ENCODE data around the gene HOXB2.
A peak's percentile ranks its signal among the peaks of the same experiment; 100 is the strongest.

Gene HOXB2

GRCh38 chr17:48578616-48579470, 33.9 kb upstream of the HOXB2 start:
- no peak for DNase-seq

DNA sequence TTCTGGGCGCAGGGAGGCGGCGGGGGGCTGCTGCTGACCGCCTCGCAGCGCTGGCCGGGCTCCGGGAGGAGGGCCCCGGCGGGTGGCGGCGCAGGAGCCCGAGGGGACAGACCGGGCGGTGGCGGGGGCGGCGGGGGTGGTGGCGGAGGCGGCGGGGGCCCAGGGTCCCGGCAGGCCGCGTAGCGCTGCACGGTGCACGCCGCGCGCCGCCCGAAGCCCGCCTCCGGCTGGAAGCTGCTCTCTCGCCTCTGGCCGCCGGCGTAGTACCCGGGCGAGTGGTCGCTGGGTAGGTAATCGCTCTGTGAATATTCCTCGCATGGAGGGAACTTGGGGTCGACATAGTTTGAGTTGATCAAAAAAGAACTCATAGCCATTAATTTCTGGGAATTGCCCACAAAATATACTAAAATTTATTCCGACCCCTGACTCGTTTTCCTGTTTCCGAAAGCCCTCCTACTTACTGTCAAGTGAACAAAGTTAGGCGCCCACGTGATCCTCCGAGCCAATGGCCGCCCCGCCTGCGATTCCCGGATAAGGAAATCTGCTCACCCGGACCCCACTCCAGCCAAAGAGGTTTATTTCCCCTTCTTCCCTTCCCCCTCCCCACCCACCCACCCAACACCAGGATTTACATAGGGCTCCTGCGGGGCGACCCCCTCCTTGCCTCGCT, 33.2 kb upstream of the HOXB2 start, which contains the start of gene HOXB4:
HOXB4 (minus strand) TSS at position 405 of the 670 bp plus-strand sequence; CDS start at position 374, 31 bp downstream.
- DNase-seq = peak; percentile 32

DNA sequence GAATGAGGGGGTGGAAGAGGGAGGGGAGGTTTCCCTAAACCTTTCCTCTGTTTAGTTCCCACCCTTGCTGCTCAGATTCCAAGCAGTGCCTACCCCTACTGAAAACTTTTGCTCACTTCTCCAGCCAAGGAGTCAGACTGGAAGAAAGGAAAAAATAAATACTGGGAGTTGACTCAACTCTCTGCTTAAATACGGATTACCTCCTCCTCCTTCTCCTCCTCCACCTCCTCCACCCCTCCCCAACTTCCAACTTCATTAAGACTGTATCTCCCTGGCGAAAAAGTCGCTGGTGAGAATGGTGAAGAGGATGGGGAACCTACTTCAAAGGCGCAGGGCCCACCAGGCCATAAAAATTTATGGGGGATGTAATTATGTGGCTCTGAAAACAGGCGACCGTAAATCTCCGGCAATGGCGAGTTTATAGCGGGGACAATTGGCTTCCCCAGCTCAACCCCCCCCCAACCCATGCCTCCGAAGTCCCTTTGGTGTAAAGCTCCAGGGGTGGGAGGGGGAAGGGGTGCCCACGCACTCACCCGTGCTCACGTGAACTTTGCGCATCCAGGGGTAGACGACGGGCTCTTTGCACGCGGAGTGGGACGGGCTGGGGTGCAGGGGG, 32.5 kb upstream of the HOXB2 start:
- no peak for DNase-seq

DNA sequence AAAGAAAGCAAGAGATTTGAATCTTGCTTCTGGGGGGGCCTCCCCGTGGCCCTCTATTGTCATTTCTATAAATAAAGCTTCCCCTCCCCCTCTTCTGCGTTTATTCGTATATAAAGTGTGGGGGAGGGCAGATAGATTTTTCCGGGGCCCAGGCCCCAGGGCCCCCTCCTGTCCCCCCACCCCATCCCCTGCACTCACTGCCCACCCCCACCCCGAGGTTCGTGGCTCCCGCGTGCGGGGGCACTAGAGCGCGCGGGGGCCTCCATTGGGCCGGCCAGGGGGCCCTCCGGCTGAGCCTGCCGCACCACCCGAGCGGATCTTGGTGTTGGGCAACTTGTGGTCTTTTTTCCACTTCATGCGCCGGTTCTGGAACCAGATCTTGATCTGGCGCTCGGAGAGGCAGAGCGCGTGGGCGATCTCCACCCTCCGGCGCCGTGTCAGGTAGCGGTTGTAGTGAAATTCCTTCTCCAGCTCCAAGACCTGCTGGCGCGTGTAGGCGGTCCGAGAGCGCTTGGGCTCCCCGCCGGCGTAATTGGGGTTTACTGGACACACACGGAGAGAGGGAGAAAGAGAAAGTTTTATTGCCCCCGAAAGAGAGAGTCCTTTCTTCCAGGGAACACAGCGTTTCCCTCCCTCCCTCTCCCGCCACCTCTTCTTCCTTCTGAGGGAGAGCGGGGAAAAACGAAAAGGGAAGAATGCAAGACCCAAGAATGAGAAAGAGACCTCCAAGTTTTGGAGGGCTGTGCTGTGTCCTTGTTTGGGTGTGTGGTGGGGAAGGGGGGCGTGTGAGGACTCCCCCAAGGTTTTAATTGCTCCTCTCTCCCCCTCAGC, 31.8 kb upstream of the HOXB2 start:
- no peak for DNase-seq

- DNase-seq = no peak
Observed at GRCh38 chr17:48575673-48576478, 31.0 kb upstream of the HOXB2 start.

DNA sequence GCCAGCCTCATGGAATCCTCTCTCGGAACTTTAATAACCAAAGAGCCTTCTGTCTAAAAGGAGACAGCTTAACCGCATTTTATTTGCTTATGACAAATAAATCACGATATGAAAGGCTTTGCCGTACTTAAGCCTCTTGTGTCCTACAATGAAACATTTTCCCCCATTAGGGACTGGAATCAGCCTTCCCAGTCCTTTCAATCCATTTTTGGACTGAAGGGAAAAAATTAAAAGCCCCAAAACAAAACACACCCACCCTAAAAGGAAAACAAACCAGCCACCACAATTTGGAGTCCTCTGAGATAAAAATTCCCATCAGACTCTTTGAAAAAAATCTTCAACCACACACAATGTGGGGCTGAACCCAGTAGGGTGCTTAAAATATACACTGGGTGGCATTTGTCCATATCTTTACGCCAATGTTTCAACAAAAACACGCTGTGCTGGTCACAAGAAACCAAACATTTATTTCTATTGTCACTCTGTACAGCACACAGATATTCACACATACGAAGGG, 30.2 kb upstream of the HOXB2 start:
- DNase-seq = no peak

DNA sequence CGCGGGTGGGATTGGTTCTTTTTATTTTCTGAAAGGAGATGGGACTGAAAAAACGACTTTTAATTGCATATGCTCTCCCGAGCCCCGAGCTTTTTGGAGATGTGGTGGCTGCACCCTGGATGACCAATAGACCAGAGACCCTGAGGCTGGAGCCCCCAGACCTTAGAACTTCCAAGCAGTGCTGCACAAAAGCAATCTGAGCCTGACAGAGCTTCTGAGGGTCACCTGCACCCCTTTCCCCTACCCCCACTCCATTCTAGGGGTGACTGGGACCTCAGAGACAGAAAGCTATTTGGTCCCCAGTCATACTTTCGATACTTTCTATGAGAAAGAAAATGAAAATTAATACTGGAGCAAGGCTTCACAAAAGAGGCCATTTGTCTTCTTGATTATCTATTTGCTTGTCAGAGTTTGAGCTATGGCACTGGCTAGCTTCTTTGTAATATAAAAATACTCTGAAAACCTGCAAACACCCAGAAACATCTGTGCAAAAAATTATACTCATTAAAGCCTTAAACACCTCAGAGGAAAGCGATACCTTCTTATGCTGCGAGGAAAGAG, 29.7 kb upstream of the HOXB2 start:
- no peak for DNase-seq

- no peak for DNase-seq
Observed at GRCh38 chr17:48571826-48572417, 27.0 kb upstream of the HOXB2 start.

- no peak for DNase-seq
Observed at GRCh38 chr17:48571024-48571818, 26.3 kb upstream of the HOXB2 start.

- DNase-seq = no peak
Observed at GRCh38 chr17:48570325-48571023, 25.6 kb upstream of the HOXB2 start.

- no peak for DNase-seq
Observed at GRCh38 chr17:48569674-48570324, 24.9 kb upstream of the HOXB2 start.

- DNase-seq = no peak
Observed at GRCh38 chr17:48569240-48569582, 24.3 kb upstream of the HOXB2 start.

DNA sequence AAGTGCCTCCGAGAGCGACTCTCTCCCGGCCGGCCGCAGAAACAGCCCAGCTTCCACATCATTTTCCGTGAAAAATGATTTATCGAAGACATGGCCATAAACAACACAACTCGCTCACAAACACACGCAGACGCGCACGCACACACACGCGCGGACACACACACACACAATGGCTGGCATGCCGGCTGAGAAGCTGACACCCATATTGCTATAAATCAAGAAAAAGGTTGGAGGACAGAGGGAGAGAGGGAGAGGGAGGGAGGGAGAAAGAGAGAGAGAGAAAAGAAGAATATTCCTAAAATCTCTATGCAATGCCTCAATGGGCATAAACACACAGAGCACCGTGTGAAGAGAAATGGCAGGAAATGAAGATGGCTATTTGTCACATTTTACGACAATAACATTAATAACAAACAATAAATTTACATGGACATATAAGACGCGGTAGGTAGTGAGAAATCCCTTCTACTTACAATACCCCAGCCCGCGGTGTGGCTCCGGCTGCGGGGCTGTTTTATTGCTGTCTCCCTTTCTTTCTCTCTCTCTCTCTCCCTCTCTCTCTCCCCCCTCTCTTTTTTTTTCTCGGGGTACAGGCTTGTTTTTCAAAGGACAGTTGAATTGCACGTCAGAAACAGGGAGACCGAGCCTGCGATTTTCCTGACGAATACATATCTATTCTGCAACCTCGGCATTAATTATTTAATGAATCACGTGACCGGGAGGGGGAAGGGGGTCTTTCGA, 23.8 kb upstream of the HOXB2 start:
- no peak for DNase-seq

DNA sequence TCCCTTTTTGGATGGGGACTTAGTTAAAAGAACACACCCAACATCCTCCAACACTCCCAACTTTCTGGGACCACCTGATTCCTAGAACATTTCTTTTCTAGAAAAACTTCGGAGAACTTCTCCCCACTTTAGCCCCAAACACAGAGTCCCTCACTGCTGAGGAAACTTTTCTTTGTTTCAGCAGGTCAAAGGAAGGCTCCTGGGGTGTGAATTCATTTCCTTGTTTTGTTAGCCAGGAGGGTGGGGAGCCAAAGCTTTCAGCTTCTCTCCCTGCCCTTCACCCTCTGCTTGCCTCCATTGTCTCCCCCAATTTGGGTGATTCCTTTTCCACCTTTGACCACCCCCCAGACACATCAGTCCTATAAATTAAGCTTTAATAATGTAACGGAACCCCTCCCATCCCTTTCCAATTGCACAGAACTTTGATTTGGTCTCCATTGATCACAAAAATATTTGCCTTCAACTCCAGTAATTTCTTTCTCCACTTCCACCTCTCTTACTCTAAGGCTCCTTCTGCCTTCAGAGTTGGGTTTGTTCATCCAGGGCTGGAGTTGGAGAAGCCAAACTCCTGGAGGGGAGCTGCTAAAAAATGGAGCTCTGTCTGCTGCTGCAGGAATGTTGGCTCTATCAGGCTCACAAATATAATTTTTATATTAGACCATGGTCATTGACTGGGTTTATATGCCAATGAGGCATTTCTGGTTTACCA, 22.9 kb upstream of the HOXB2 start:
- DNase-seq = no peak

GRCh38 chr17:48567209-48567608, 22.3 kb upstream of the HOXB2 start:
- no peak for DNase-seq

GRCh38 chr17:48566717-48567116, 21.8 kb upstream of the HOXB2 start:
- DNase-seq = no peak

GRCh38 chr17:48565925-48566710, 21.2 kb upstream of the HOXB2 start:
- DNase-seq = no peak
